IPS-NIHi7 (cell line): ENCODE measurements around the gene LDB2.

ENCODE experiments used
- DNase-seq: peaks from one replicate; pipeline ENCODE4 v3.0.0; 2012; ENCODE audit warnings: mixed read lengths; ENCODE audit errors: extremely low spot score

LDB2 gene

GRCh38 chr4:16488084-16488483, 410.4 kb downstream of the LDB2 start:
- no peak for DNase-seq

- no peak for DNase-seq
Measured at GRCh38 chr4:16484711-16485110, 413.7 kb downstream of the LDB2 start.

- no peak for DNase-seq
Measured at GRCh38 chr4:16483540-16483939, 414.9 kb downstream of the LDB2 start.

- no peak for DNase-seq
Measured at GRCh38 chr4:16480011-16480410, 418.4 kb downstream of the LDB2 start.

- DNase-seq: no peak
Measured at GRCh38 chr4:16472537-16472936, 425.9 kb downstream of the LDB2 start.

- no peak for DNase-seq
Measured at GRCh38 chr4:16467061-16467460, 431.4 kb downstream of the LDB2 start.

GRCh38 chr4:16466581-16466980, 431.9 kb downstream of the LDB2 start:
- no peak for DNase-seq

- no peak for DNase-seq
Measured at GRCh38 chr4:16464651-16465050, 433.8 kb downstream of the LDB2 start.

- no peak for DNase-seq
Measured at GRCh38 chr4:16462656-16463055, 435.8 kb downstream of the LDB2 start.

- no peak for DNase-seq
Measured at GRCh38 chr4:16461362-16461761, 437.1 kb downstream of the LDB2 start.

GRCh38 chr4:16457944-16458343, 440.5 kb downstream of the LDB2 start:
- no peak for DNase-seq
